ENCODE measurements around the gene RIPPLY2. TPM values are rescaled to one million over a fixed set of nuclear protein-coding genes. Genes with fewer than 3 reads are reported as not detected.

RIPPLY2 gene
- total RNA-seq, 1 experiment from 2014 or later = 0.31 TPM

GRCh38 chr6:83808926-83809325 lies 44.2 kb upstream of the RIPPLY2 start:
- no peak for DNase-seq
- Mint-ChIP-seq H3K36me3 (ENCODE audit: insufficient read depth, unreplicated experiment) (no peaks in the 10 kb centered on the region), H3K27me3 (ENCODE audit: unreplicated experiment) (no peaks in the 10 kb centered on the region), H3K9me3 (ENCODE audit: low read depth, unreplicated experiment) (no peaks in the 10 kb centered on the region), H3K4me1 (ENCODE audit: low read depth, unreplicated experiment) (no peaks in the 10 kb centered on the region), H3K4me3 (ENCODE audit: low read depth, unreplicated experiment) (no peak overlapping the region), H3K27ac (ENCODE audit: unreplicated experiment) (no peak overlapping the region)
- no peak for TF ChIP-seq CTCF (IDR thresholded peaks at IDR 0.05; ENCODE audit: unreplicated experiment)
- CTCF ChIA-PET = no interaction called here
- intact Hi-C loops (cut with micrococcal nuclease; ENCODE audit: unreplicated experiment) = loop anchor here (5.0 kb wide), 1 partner anchor 197 kb away; no protein-coding TSS in a partner anchor
- BruUV-seq (replicated peaks) = no TSS peak

GRCh38 chr6:83812595-83812994 lies 40.6 kb upstream of the RIPPLY2 start:
- intact Hi-C loops (cut with micrococcal nuclease; ENCODE audit: unreplicated experiment) = no loop called here
- no peaks in the 10 kb centered on the region for H3K27me3 Mint-ChIP-seq (ENCODE audit: unreplicated experiment)
- DNase-seq = no peak
- CTCF ChIA-PET = no interaction called here
- no TSS peak for BruUV-seq (replicated peaks)
- H3K4me1 Mint-ChIP-seq (ENCODE audit: low read depth, unreplicated experiment) = peaks cover 16% of the 10 kb centered on the region
- no peak overlapping the region for H3K27ac Mint-ChIP-seq (ENCODE audit: unreplicated experiment)
- no peaks in the 10 kb centered on the region for H3K36me3 Mint-ChIP-seq (ENCODE audit: insufficient read depth, unreplicated experiment)
- TF ChIP-seq CTCF (IDR thresholded peaks at IDR 0.05; ENCODE audit: unreplicated experiment) = no peak
- H3K9me3 Mint-ChIP-seq (ENCODE audit: low read depth, unreplicated experiment) = no peaks in the 10 kb centered on the region
- H3K4me3 Mint-ChIP-seq (ENCODE audit: low read depth, unreplicated experiment) = no peak overlapping the region

GRCh38 chr6:83815631-83816272 lies 37.4 kb upstream of the RIPPLY2 start:
- TF ChIP-seq CTCF (IDR thresholded peaks at IDR 0.05; ENCODE audit: unreplicated experiment) = no peak
- CTCF ChIA-PET = no interaction called here
- Mint-ChIP-seq H3K27ac (ENCODE audit: unreplicated experiment) (no peak overlapping the region), H3K9me3 (ENCODE audit: low read depth, unreplicated experiment) (no peaks in the 10 kb centered on the region), H3K4me3 (ENCODE audit: low read depth, unreplicated experiment) (no peak overlapping the region), H3K4me1 (ENCODE audit: low read depth, unreplicated experiment) (peaks cover 16% of the 10 kb centered on the region), H3K27me3 (ENCODE audit: unreplicated experiment) (no peaks in the 10 kb centered on the region), H3K36me3 (ENCODE audit: insufficient read depth, unreplicated experiment) (no peaks in the 10 kb centered on the region)
- BruUV-seq (replicated peaks) = no TSS peak
- no peak for DNase-seq
- intact Hi-C loops (cut with micrococcal nuclease; ENCODE audit: unreplicated experiment) = no loop called here

GRCh38 chr6:83822629-83823169 lies 30.5 kb upstream of the RIPPLY2 start:
- Mint-ChIP-seq H3K27me3 (ENCODE audit: unreplicated experiment) (no peaks in the 10 kb centered on the region), H3K36me3 (ENCODE audit: insufficient read depth, unreplicated experiment) (no peaks in the 10 kb centered on the region), H3K9me3 (ENCODE audit: low read depth, unreplicated experiment) (no peaks in the 10 kb centered on the region), H3K27ac (ENCODE audit: unreplicated experiment) (no peak overlapping the region), H3K4me3 (ENCODE audit: low read depth, unreplicated experiment) (no peak overlapping the region), H3K4me1 (ENCODE audit: low read depth, unreplicated experiment) (no peaks in the 10 kb centered on the region)
- BruUV-seq (replicated peaks) = no TSS peak
- TF ChIP-seq CTCF (IDR thresholded peaks at IDR 0.05; ENCODE audit: unreplicated experiment) = no peak
- DNase-seq = no peak
- CTCF ChIA-PET = no interaction called here
- intact Hi-C loops (cut with micrococcal nuclease; ENCODE audit: unreplicated experiment) = no loop called here

All from Calu3 (cell line).